Gastroesophageal sphincter (tissue), 3 donors: ENCODE measurements around the gene ARV1.

Experiments
- EP300 ChIP-seq: sonication (generic); formaldehyde crosslinking; IDR thresholded peaks from one replicate; pipeline ENCODE4 v1.6.1; 2017; ENCODE audit warnings: antibody characterized with exemption, mild to moderate bottlenecking
- POLR2A ChIP-seq, 2 donors: fragments of 450-650 bp; IDR thresholded peaks; one replicate each; pipeline ENCODE4 v1.6.1; 2017; ENCODE audit warnings: antibody characterized with exemption in 2 of 2, mild to moderate bottlenecking in 2 of 2, moderate library complexity in 1 of 2
- POLR2AphosphoS5 ChIP-seq: sonication (generic); formaldehyde crosslinking; IDR thresholded peaks from one replicate; pipeline ENCODE4 v1.6.1; 2017; ENCODE audit warnings: antibody characterized with exemption
- TF ChIP-seq, protein P1 (sequence below), 4 experiments: fragments of 200-600 bp in 2 of 4; fragments of 450-650 bp in 2 of 4; sonication (generic) in 1 of 4; IDR thresholded peaks; one replicate each; pipeline ENCODE4 v1.5.1; 2017 to 2019; ENCODE audit warnings: antibody characterized with exemption in 4 of 4, mild to moderate bottlenecking in 2 of 4, moderate library complexity in 2 of 4

DNA sequence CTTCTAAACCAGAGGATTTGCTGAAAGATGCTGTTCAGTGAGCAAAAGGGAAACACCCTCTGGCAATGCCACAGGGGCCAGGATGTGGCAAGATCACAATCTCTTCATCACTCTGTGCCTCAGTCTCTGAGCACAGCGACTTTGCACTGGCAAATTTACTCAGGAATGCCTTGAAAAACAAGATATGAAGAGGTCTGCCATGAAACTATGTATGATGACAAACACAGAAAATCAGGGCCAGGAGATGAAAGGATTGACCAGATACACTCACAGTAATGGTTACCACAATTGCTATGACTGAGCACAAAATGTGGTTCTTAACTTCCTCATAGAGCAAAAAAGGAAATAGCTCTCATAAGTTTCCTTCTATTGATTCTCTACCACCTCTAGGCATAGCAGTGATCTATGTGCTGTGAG lies 6.0 kb upstream of the ARV1 start:
- TF ChIP-seq POLR2A (IDR thresholded peaks at IDR 0.05) (no peak), EP300 (no peak), POLR2AphosphoS5 (no peak)
- TF ChIP-seq, protein P1, sequence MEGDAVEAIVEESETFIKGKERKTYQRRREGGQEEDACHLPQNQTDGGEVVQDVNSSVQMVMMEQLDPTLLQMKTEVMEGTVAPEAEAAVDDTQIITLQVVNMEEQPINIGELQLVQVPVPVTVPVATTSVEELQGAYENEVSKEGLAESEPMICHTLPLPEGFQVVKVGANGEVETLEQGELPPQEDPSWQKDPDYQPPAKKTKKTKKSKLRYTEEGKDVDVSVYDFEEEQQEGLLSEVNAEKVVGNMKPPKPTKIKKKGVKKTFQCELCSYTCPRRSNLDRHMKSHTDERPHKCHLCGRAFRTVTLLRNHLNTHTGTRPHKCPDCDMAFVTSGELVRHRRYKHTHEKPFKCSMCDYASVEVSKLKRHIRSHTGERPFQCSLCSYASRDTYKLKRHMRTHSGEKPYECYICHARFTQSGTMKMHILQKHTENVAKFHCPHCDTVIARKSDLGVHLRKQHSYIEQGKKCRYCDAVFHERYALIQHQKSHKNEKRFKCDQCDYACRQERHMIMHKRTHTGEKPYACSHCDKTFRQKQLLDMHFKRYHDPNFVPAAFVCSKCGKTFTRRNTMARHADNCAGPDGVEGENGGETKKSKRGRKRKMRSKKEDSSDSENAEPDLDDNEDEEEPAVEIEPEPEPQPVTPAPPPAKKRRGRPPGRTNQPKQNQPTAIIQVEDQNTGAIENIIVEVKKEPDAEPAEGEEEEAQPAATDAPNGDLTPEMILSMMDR (IDR thresholded peaks at IDR 0.05), result no peak
